ENCODE measurements around the gene SYNGR3. TPM values are rescaled to one million over a fixed set of nuclear protein-coding genes. Genes with fewer than 3 reads are reported as not detected.

Gene SYNGR3
- total and polyA plus RNA-seq, 12 donors: 0.54 to 10.9 (median 2.8) TPM; not detected in 2

DNA sequence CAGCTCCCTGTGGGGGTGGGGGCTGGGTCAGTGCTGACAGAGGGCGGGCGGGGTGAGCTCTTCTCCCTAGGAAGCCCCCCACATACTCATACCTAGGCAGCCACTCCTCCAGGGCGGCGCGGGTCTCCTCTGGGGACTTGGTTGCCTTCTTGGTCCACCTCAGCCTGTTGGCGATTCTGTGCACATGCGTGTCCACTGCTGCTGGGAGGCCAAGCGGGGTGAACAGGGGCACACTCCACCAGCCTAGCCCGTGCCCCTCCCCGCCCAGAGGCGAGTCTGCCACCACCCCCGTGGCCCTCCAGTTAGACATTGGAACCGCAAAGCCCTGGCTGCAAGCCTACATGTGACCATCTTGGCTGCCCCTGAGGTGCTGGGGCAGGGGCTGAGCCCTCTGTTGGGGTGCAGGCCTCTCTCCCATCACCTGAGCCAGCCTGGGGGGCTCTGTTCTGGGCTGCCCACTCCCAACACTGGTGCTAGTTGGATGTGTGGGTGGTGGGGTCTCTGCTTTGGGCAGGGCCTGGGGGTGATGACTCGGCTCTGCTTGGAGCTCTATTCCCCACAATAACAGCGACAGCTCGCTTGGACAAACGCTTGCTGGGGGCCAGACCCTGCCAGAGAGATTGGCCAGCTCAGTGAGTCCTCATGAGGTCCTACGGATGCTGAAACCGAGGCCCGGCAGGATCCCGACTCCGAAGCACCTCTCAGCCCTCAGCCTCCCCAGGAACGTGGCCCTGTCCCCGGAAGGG lies 50.4 kb downstream of the SYNGR3 start:
- H3K27ac ChIP-seq: peak overlapping the region in 2 of 5 donors; percentile 78 to 90
- H3K9me3 ChIP-seq (replicated peaks in 1 of 3): no peaks in the 10 kb centered on the region
- H3K4me1 ChIP-seq (replicated peaks in 1 of 2): peaks cover 0 to 42% of the 10 kb centered on the region in 2 donors
- no peak for TF ChIP-seq POLR2A (IDR thresholded peaks at IDR 0.05)
- TF ChIP-seq, protein P1, sequence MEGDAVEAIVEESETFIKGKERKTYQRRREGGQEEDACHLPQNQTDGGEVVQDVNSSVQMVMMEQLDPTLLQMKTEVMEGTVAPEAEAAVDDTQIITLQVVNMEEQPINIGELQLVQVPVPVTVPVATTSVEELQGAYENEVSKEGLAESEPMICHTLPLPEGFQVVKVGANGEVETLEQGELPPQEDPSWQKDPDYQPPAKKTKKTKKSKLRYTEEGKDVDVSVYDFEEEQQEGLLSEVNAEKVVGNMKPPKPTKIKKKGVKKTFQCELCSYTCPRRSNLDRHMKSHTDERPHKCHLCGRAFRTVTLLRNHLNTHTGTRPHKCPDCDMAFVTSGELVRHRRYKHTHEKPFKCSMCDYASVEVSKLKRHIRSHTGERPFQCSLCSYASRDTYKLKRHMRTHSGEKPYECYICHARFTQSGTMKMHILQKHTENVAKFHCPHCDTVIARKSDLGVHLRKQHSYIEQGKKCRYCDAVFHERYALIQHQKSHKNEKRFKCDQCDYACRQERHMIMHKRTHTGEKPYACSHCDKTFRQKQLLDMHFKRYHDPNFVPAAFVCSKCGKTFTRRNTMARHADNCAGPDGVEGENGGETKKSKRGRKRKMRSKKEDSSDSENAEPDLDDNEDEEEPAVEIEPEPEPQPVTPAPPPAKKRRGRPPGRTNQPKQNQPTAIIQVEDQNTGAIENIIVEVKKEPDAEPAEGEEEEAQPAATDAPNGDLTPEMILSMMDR (IDR thresholded peaks at IDR 0.05): no peak
- intact Hi-C loops (cut with DNase I): no loop called here
- no peak for DNase-seq
- WGBS, 4 donors: 82 to 86% (median 85%) methylated on average over 12 to 24 of the region's 24 CpGs
- no peaks in the 10 kb centered on the region for H3K27me3 ChIP-seq
- H3K4me3 ChIP-seq: no peak overlapping the region
- no peaks in the 10 kb centered on the region for H3K36me3 ChIP-seq (replicated peaks in 1 of 2)

DNA sequence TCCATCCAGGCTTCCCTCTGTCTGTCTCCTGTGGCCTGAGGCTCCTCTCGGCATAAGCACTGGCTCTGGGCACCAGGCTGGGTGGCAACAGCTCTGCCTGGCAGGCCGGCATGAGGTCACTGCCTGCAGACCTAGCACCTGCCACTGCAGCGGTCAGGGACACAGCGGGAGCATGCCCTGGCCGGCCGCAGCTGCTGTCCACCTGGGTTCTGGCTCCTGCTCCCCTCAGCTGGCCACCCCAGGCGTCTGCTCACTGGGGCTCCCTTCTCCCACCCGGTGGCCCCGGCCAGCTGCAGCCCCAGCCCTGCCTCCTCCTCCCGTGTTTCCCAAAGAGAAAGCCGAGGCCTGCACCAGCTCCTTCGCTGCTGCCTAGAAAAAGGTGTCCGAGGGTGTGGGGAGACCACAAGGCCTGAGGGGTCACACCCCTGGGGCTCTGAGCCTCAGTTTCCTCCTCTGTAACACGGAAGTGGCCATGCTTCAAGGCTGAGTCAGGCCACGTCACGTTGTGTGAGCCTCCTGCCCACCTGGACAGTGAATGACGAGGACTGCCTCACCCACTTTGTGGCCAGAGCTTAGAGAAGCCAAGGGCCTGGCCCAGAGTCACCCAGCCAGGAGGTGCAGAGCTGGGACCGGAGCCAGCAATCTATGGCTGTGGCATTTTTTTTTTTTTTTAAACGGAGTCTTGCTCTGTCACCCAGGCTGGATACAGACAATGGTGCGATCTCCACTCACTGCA lies 51.2 kb downstream of the SYNGR3 start:
- TF ChIP-seq POLR2A (IDR thresholded peaks at IDR 0.05): no peak
- TF ChIP-seq, protein P1 (IDR thresholded peaks at IDR 0.05): no peak
- intact Hi-C loops (cut with DNase I): no loop called here
- DNase-seq: peak in 1 of 7 donors; percentile 70
- Histone ChIP-seq H3K27ac (peak overlapping the region in 1 of 5 donors; percentile 78), H3K9me3 (replicated peaks in 1 of 3) (no peaks in the 10 kb centered on the region), H3K4me3 (no peak overlapping the region), H3K4me1 (replicated peaks in 1 of 2) (peaks cover 0 to 34% of the 10 kb centered on the region in 2 donors), H3K36me3 (replicated peaks in 1 of 2) (no peaks in the 10 kb centered on the region), H3K27me3 (no peaks in the 10 kb centered on the region)
- 82 to 86% (median 84%) methylated on average over 3 to 20 of the region's 20 CpGs for WGBS, 4 donors

GRCh38 chr16:2042171-2042985 lies 52.6 kb downstream of the SYNGR3 start:
- intact Hi-C loops (cut with DNase I): no loop called here
- Histone ChIP-seq H3K27me3 (no peaks in the 10 kb centered on the region), H3K4me1 (replicated peaks in 1 of 2) (peaks cover 0 to 33% of the 10 kb centered on the region in 2 donors), H3K9me3 (replicated peaks in 1 of 3) (no peaks in the 10 kb centered on the region), H3K27ac (no peak overlapping the region), H3K4me3 (no peak overlapping the region), H3K36me3 (replicated peaks in 1 of 2) (no peaks in the 10 kb centered on the region)
- TF ChIP-seq, protein P1 (IDR thresholded peaks at IDR 0.05): no peak
- no peak for TF ChIP-seq POLR2A (IDR thresholded peaks at IDR 0.05)
- 63 to 83% (median 80%) methylated on average over 6 to 22 of the region's 22 CpGs for WGBS, 4 donors
- DNase-seq: no peak

Data from adrenal gland (tissue), 12 donors.